SU-DHL-6 (cell line): ENCODE results near the gene TRMT44.

Experiments used
- CTCF ChIP-seq: fragments of 200-600 bp; sonication (generic); IDR thresholded peaks from one replicate; pipeline ENCODE4 v1.5.1; 2017; ENCODE audit warnings: antibody characterized with exemption, mild to moderate bottlenecking, low read length, moderate library complexity; ENCODE audit not compliant: insufficient read depth, poor library complexity, severe bottlenecking
- EZH2phosphoT487 ChIP-seq: fragments of 200-600 bp; sonication (generic), shearing (Covaris generic); conservative IDR thresholded peaks from 2 replicates; pipeline ENCODE4 v1.6.1; 2018; ENCODE audit warnings: mild to moderate bottlenecking, antibody characterized with exemption, low read length, moderate library complexity, mixed read lengths

- TF ChIP-seq CTCF (no peak), EZH2phosphoT487 (no peak)
These were observed 31.6 kb downstream of the TRMT44 start for GRCh38 chr4:8472158-8472688.
